ENCODE results near the gene EXOC6B. TPM values are rescaled to one million over a fixed set of nuclear protein-coding genes. Genes with fewer than 3 reads are reported as not detected.

Gene EXOC6B
- total RNA-seq, 3 donors from 2014 or later = 32.2 to 49.2 (median 37.0) TPM

DNA sequence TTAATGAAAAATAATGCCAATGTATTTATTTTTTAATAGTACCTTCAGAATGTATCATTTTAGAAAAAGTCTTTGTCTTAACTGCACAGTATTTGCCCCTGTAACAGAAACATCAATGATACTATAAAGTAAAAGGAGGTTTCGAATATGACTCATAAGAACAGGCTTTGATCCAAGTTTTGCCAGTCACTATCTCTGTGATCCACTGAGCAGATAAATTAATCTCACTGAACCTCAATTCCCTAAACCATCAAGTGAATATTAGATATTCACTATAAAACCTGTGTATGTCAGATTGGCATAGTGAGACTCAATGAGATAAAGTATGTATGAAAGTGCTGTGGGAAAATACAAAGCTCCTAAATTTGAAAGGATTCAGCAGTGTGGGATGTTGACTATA lies 292.1 kb downstream of the EXOC6B start:
- DNase-seq (ENCODE audit: low spot score in 2 of 2) = no peak
- H3K4me3 ChIP-seq = no peak overlapping the region
- H3K4me1 ChIP-seq = no peaks in the 10 kb centered on the region
- H3K9me3 ChIP-seq = no peaks in the 10 kb centered on the region
- TF ChIP-seq CTCF (IDR thresholded peaks at IDR 0.05) (no peak), POLR2AphosphoS5 (IDR thresholded peaks at IDR 0.05) (no peak), POLR2A (IDR thresholded peaks at IDR 0.05) (no peak)
- H3K27me3 ChIP-seq = no peaks in the 10 kb centered on the region
- no peaks in the 10 kb centered on the region for H3K36me3 ChIP-seq
- intact Hi-C loops (cut with DNase I; ENCODE audit: low total_unique reads) = no loop called here
- no peak overlapping the region for H3K27ac ChIP-seq

DNA sequence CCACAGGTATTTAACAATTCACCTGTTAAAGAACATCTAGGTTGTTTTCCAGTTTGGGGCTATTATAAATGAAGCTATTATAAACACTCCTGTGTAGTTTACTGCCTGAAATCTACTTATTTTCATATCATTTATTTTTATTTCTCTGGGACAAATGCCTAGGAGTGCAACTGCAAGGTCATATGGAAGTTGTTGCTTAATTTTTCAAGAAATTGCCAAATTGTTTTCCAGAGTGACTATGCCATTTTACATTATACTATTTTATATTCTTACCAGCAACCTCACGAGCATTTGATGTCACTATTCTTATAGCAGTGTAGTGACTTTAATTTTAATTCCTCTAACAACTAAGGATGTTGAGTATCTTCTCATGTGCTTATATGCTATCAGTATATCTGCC lies 298.4 kb downstream of the EXOC6B start:
- intact Hi-C loops (cut with DNase I; ENCODE audit: low total_unique reads) = no loop called here
- H3K9me3 ChIP-seq = no peaks in the 10 kb centered on the region
- no peak overlapping the region for H3K27ac ChIP-seq
- no peaks in the 10 kb centered on the region for H3K27me3 ChIP-seq
- TF ChIP-seq POLR2AphosphoS5 (IDR thresholded peaks at IDR 0.05) (no peak), POLR2A (IDR thresholded peaks at IDR 0.05) (no peak), CTCF (IDR thresholded peaks at IDR 0.05) (no peak)
- no peak for DNase-seq (ENCODE audit: low spot score in 2 of 2)
- no peaks in the 10 kb centered on the region for H3K36me3 ChIP-seq
- no peak overlapping the region for H3K4me3 ChIP-seq
- no peaks in the 10 kb centered on the region for H3K4me1 ChIP-seq

GRCh38 chr2:72526623-72527022 lies 299.2 kb downstream of the EXOC6B start:
- H3K27me3 ChIP-seq = no peaks in the 10 kb centered on the region
- no peaks in the 10 kb centered on the region for H3K9me3 ChIP-seq
- H3K27ac ChIP-seq = no peak overlapping the region
- intact Hi-C loops (cut with DNase I; ENCODE audit: low total_unique reads) = no loop called here
- no peak overlapping the region for H3K4me3 ChIP-seq
- no peak for DNase-seq (ENCODE audit: low spot score in 2 of 2)
- TF ChIP-seq POLR2AphosphoS5 (IDR thresholded peaks at IDR 0.05) (no peak), POLR2A (IDR thresholded peaks at IDR 0.05) (no peak), CTCF (IDR thresholded peaks at IDR 0.05) (no peak)
- no peaks in the 10 kb centered on the region for H3K36me3 ChIP-seq
- no peaks in the 10 kb centered on the region for H3K4me1 ChIP-seq

GRCh38 chr2:72524071-72524470 lies 301.8 kb downstream of the EXOC6B start:
- DNase-seq (ENCODE audit: low spot score in 2 of 2) = no peak
- intact Hi-C loops (cut with DNase I; ENCODE audit: low total_unique reads) = no loop called here
- Histone ChIP-seq H3K27ac (no peak overlapping the region), H3K9me3 (no peaks in the 10 kb centered on the region), H3K4me3 (no peak overlapping the region), H3K4me1 (no peaks in the 10 kb centered on the region), H3K36me3 (no peaks in the 10 kb centered on the region), H3K27me3 (no peaks in the 10 kb centered on the region)
- no peak for TF ChIP-seq CTCF (IDR thresholded peaks at IDR 0.05)
- no peak for TF ChIP-seq POLR2AphosphoS5 (IDR thresholded peaks at IDR 0.05)
- TF ChIP-seq POLR2A (IDR thresholded peaks at IDR 0.05) = no peak

- Histone ChIP-seq H3K36me3 (no peaks in the 10 kb centered on the region), H3K9me3 (no peaks in the 10 kb centered on the region), H3K27me3 (no peaks in the 10 kb centered on the region), H3K4me1 (no peaks in the 10 kb centered on the region), H3K27ac (no peak overlapping the region), H3K4me3 (no peak overlapping the region)
- intact Hi-C loops (cut with DNase I; ENCODE audit: low total_unique reads) = no loop called here
- TF ChIP-seq POLR2AphosphoS5 (IDR thresholded peaks at IDR 0.05) (no peak), CTCF (IDR thresholded peaks at IDR 0.05) (no peak), POLR2A (IDR thresholded peaks at IDR 0.05) (no peak)
- DNase-seq (ENCODE audit: low spot score in 2 of 2) = no peak
These were observed 310.1 kb downstream of the EXOC6B start for GRCh38 chr2:72515696-72516095.
